HFF-Myc (cell line): ENCODE measurements around the gene FANCL.

Experiments used
- DNase-seq: peaks from one replicate; pipeline ENCODE4 v3.0.0-alpha.2; 2011; ENCODE audit warnings: low read depth; ENCODE audit errors: extremely low read depth
- H3K4me3 ChIP-seq: replicated peaks from 2 replicates; pipeline ENCODE4 v1.5.1; 2011; ENCODE audit warnings: low read depth, mild to moderate bottlenecking, control low read depth, low read length
- TF ChIP-seq, protein P1 (sequence below): IDR thresholded peaks from 2 replicates; pipeline ENCODE4 v1.5.1; 2012; ENCODE audit warnings: mild to moderate bottlenecking, low read depth, low read length, control low read depth; ENCODE audit errors: missing control alignments

Gene FANCL

DNA sequence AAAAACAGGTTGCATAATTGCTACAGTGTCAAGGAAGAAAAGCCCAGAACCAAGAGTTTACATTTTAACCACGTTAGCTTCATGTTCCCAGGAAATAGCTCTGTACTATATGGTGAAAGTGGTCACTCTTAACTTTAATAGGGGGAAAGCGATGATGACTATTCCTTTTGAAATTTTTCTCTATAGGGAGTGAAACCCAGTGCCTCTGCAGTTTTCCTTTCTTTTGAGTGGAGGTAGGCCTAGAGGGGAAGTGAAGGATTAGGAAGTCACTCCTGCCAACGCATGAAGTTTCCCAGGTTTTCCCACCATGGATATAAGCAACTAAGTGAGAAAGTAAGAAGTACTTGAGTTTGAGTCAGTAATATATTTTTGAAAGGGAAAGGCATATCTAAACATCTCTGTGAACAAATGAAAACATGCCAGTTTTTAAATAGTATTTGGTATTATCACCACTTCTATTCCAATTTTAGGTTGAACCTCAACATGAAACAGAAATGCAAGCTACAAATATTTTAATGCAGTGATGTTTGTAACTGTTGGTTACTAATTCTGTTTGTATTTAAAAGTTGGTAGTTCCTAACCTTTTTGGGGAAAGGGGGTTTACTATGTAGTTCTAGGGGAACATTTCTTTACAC is 102.6 kb downstream of the FANCL start:
- TF ChIP-seq, protein P1, sequence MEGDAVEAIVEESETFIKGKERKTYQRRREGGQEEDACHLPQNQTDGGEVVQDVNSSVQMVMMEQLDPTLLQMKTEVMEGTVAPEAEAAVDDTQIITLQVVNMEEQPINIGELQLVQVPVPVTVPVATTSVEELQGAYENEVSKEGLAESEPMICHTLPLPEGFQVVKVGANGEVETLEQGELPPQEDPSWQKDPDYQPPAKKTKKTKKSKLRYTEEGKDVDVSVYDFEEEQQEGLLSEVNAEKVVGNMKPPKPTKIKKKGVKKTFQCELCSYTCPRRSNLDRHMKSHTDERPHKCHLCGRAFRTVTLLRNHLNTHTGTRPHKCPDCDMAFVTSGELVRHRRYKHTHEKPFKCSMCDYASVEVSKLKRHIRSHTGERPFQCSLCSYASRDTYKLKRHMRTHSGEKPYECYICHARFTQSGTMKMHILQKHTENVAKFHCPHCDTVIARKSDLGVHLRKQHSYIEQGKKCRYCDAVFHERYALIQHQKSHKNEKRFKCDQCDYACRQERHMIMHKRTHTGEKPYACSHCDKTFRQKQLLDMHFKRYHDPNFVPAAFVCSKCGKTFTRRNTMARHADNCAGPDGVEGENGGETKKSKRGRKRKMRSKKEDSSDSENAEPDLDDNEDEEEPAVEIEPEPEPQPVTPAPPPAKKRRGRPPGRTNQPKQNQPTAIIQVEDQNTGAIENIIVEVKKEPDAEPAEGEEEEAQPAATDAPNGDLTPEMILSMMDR = no peak
- DNase-seq = no peak
- no peak overlapping the region for H3K4me3 ChIP-seq

- H3K4me3 ChIP-seq = no peak overlapping the region
- TF ChIP-seq, protein P1 = no peak
- no peak for DNase-seq
Observed at GRCh38 chr2:58137856-58138255, 103.3 kb downstream of the FANCL start.

DNA sequence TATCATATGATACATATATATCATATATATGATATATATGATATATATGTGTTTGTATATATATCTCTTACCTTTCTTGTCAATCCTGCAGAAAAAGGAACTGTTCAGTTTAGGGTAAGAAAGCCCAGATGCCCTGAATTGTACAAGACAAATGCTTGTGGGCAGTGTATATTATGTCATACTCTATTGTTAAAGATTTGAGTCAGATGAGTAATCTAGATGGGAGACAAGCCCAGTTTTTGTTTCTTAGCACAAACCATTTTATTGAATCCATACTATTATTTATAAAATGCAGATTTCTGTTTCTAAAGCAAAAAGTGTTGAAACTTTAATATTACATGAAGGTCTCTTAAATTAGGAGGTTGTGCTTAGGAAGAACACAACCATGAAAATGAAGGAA is 103.9 kb downstream of the FANCL start:
- DNase-seq = no peak
- TF ChIP-seq, protein P1 = no peak
- H3K4me3 ChIP-seq = no peak overlapping the region

DNA sequence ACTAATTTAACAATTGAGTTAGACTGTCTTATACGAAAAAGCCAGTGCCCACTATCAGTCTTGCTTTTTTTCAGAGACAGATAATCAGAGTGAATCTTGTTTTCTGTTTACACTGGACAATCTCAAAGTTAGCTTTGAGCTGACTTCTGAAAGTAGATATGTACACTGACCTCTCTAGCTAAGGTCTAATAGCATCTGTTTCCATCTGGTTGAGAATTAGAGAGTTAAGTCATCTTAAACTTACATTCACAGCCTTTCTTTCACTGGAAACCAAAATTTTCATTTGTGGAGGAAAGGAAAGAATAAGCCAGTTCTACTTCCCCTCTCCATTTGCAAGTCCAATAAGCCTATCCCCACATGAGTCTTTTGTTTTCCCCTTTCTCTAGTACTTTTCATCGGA is 105.3 kb downstream of the FANCL start:
- H3K4me3 ChIP-seq = no peak overlapping the region
- TF ChIP-seq, protein P1 = no peak
- DNase-seq = no peak

- H3K4me3 ChIP-seq = no peak overlapping the region
- TF ChIP-seq, protein P1 = no peak
- DNase-seq = no peak
Observed at GRCh38 chr2:58133395-58133794, 107.7 kb downstream of the FANCL start.

- DNase-seq = no peak
- no peak overlapping the region for H3K4me3 ChIP-seq
- TF ChIP-seq, protein P1 = no peak
Observed at GRCh38 chr2:58131191-58132011, 109.7 kb downstream of the FANCL start.

DNA sequence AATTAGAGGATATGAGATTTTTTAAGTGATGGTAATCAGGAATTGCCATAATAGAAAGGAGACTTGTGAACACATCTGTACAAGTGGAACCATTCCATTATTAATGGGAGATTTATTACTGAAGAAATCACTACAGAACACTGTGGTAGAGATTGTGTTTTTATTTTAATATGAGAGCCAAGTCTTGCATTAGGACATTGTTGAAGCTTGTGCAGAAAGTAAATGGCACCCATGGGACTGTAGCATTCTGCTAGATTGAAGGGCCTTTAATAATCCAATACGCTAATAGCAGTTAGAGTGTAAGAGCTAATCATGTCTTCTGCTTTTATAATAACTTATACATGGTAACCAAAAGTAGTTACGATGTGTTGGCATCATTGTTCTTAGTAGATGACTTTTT is 110.9 kb downstream of the FANCL start:
- DNase-seq = no peak
- no peak overlapping the region for H3K4me3 ChIP-seq
- TF ChIP-seq, protein P1 = no peak
